Nephron (organoid): ENCODE measurements around the gene OTUB1.

Source experiments
- H3K27ac Mint-ChIP-seq, 3 experiments: 2 replicates each; pipeline ENCODE4 v1.8.0; 2020; ENCODE audit warnings: mixed read lengths in 3 of 3, mild to moderate bottlenecking in 2 of 3, moderate library complexity in 1 of 3
- H3K27me3 Mint-ChIP-seq: 2 replicates; pipeline ENCODE4 v1.8.0; 2021; ENCODE audit warnings: low read depth, mild to moderate bottlenecking, moderate library complexity, mixed read lengths
- H3K36me3 Mint-ChIP-seq: 2 replicates; pipeline ENCODE4 v1.8.0; 2020; ENCODE audit warnings: low read depth, mixed read lengths
- H3K4me1 Mint-ChIP-seq: 2 replicates; pipeline ENCODE4 v1.8.0; 2020; ENCODE audit warnings: mixed read lengths
- H3K4me3 Mint-ChIP-seq, 3 experiments: 2 replicates each; pipeline ENCODE4 v1.8.0; 2020; ENCODE audit warnings: mild to moderate bottlenecking in 3 of 3, mixed read lengths in 3 of 3, moderate library complexity in 2 of 3
- H3K9me3 Mint-ChIP-seq: 2 replicates; pipeline ENCODE4 v1.8.0; 2020; ENCODE audit warnings: mixed read lengths
- TF ChIP-seq, protein P1 (sequence below), 3 experiments: fragments of 200-600 bp; sonication (generic); IDR thresholded peaks; one replicate each; pipeline ENCODE4 v1.5.0; 2021; ENCODE audit warnings: antibody characterized with exemption in 3 of 3; ENCODE audit not compliant: unreplicated experiment in 3 of 3

OTUB1 gene

DNA sequence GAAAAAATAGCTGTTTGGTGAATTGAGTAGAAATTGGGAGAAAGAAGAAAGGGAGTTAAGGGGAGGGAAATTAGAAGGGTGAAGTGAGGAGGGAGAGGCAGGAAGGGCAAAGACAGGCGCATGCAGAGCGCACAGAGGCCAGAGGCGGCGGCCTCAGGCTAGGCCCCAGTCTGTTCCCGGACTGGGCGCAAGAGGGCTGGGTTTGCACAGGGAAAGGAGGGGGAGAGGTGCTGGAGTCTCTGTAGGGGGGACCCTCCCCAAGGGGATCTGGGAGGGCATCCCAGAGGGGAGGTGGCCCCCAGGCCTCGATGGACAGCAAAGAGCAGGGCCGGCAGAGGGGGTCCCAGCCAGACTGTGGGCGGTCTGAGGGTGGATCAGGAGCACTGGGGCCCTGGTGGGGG, 48.2 kb downstream of the OTUB1 start:
- H3K27me3 Mint-ChIP-seq: peaks cover 30% of the 10 kb centered on the region
- H3K36me3 Mint-ChIP-seq: no peaks in the 10 kb centered on the region
- TF ChIP-seq, protein P1, sequence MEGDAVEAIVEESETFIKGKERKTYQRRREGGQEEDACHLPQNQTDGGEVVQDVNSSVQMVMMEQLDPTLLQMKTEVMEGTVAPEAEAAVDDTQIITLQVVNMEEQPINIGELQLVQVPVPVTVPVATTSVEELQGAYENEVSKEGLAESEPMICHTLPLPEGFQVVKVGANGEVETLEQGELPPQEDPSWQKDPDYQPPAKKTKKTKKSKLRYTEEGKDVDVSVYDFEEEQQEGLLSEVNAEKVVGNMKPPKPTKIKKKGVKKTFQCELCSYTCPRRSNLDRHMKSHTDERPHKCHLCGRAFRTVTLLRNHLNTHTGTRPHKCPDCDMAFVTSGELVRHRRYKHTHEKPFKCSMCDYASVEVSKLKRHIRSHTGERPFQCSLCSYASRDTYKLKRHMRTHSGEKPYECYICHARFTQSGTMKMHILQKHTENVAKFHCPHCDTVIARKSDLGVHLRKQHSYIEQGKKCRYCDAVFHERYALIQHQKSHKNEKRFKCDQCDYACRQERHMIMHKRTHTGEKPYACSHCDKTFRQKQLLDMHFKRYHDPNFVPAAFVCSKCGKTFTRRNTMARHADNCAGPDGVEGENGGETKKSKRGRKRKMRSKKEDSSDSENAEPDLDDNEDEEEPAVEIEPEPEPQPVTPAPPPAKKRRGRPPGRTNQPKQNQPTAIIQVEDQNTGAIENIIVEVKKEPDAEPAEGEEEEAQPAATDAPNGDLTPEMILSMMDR (IDR thresholded peaks at IDR 0.05; ENCODE audit: unreplicated experiment in 3 of 3): no peak
- peaks cover 20% of the 10 kb centered on the region for H3K4me1 Mint-ChIP-seq
- peak overlapping the region in 2 of 3 experiments; percentile 34 to 69 for H3K27ac Mint-ChIP-seq
- no peaks in the 10 kb centered on the region for H3K9me3 Mint-ChIP-seq
- H3K4me3 Mint-ChIP-seq: peak overlapping the region; percentile 86 to 88 (median 87)

- Mint-ChIP-seq H3K4me3 (peak overlapping the region; percentile 86 to 88 (median 87)), H3K27me3 (peaks cover 33% of the 10 kb centered on the region), H3K9me3 (no peaks in the 10 kb centered on the region), H3K27ac (peak overlapping the region in 1 of 3 experiments; percentile 70), H3K4me1 (peaks cover 16% of the 10 kb centered on the region), H3K36me3 (no peaks in the 10 kb centered on the region)
- TF ChIP-seq, protein P1 (IDR thresholded peaks at IDR 0.05; ENCODE audit: unreplicated experiment in 3 of 3): no peak
These were observed 48.9 kb downstream of the OTUB1 start for GRCh38 chr11:64035081-64035524.

DNA sequence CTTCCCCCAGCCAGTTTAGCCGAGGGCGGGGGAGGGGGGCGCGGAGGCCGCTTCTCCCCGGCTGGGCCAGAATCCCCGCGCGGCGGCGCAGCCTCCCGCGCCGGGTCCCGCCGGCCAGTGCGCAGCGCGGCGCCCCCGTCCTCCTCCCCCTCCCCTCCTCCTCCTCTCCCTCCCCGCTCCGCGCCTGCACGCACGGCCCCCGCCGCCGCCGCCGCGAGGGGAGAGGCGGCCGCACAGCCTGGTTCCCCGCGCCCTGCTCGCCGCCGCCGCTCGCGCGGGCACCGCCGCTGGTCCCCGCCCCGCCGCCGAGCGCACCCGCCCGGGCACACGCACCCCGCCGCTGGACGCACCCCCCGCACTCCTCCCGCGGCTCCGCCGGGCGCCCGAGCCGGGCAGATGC, 49.3 kb downstream of the OTUB1 start, which contains the start of gene FLRT1:
Gene FLRT1, plus strand, starts transcription at position 356 of the 400 bp plus-strand sequence. CDS start 80,337 bp downstream, outside the sequence.
- H3K27ac Mint-ChIP-seq: peak within 1 kb of the TSS in 1 of 3 experiments; percentile 70
- H3K27me3 Mint-ChIP-seq: peaks cover 35% of the 10 kb centered on the region
- H3K36me3 Mint-ChIP-seq: no peaks in the 10 kb centered on the region
- no peaks in the 10 kb centered on the region for H3K9me3 Mint-ChIP-seq
- TF ChIP-seq, protein P1 (IDR thresholded peaks at IDR 0.05; ENCODE audit: unreplicated experiment in 3 of 3): no peak
- H3K4me1 Mint-ChIP-seq: peaks cover 12% of the 10 kb centered on the region
- peak within 1 kb of the TSS; percentile 86 to 88 (median 87) for H3K4me3 Mint-ChIP-seq

- TF ChIP-seq, protein P1 (IDR thresholded peaks at IDR 0.05; ENCODE audit: unreplicated experiment in 3 of 3): no peak
- Mint-ChIP-seq H3K9me3 (no peaks in the 10 kb centered on the region), H3K4me3 (peak overlapping the region in 2 of 3 experiments; percentile 21 to 64), H3K36me3 (no peaks in the 10 kb centered on the region), H3K27me3 (peaks cover 40% of the 10 kb centered on the region), H3K27ac (no peak overlapping the region), H3K4me1 (peaks cover 18% of the 10 kb centered on the region)
These were observed 50.1 kb downstream of the OTUB1 start for GRCh38 chr11:64036087-64037026.

- H3K9me3 Mint-ChIP-seq: no peaks in the 10 kb centered on the region
- no peaks in the 10 kb centered on the region for H3K36me3 Mint-ChIP-seq
- H3K4me3 Mint-ChIP-seq: peak overlapping the region; percentile 50 to 80 (median 76)
- peaks cover 42% of the 10 kb centered on the region for H3K27me3 Mint-ChIP-seq
- TF ChIP-seq, protein P1 (IDR thresholded peaks at IDR 0.05; ENCODE audit: unreplicated experiment in 3 of 3): no peak
- peaks cover 21% of the 10 kb centered on the region for H3K4me1 Mint-ChIP-seq
- H3K27ac Mint-ChIP-seq: no peak overlapping the region
These were observed 50.9 kb downstream of the OTUB1 start for GRCh38 chr11:64037027-64037634.
